Measurements from ENCODE around the gene ING3. TPM values are rescaled to one million over a fixed set of nuclear protein-coding genes. Genes with fewer than 3 reads are reported as not detected.
"Not testable (repeated sequence)": the region's sequence is repeated elsewhere in the genome, so short reads cannot be mapped to it uniquely, and the experiment has no call there.

The ING3 gene
- total RNA-seq, 1 experiment from 2014 or later = 18.9 TPM

DNA sequence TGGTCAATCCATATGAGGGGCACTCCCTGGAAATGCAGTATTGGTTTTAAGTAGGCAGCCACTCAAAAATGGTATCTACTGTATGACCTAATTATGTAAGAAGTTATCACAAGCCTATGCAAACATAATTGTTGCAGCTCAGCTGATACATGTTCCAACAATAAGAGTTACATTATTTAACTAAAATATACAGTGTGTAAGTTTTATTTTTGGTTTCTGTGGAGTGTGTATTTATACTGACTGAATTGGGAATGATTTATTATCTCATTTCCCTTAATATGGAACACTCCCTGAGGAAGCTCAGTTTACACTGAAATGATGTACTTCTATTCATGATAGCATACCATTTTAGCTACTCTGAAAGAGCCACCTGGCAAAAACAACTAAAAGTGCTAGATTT, 2.6 kb upstream of the ING3 start:
- in situ Hi-C loops (cut with HindIII; ENCODE audit: low sequenced_read_pairs) = no loop called here
- DNase-seq (ENCODE audit: low spot score) = no peak

GRCh38 chr7:120949393-120949911, 1.1 kb upstream of the ING3 start:
- DNase-seq (ENCODE audit: low spot score) = no peak
- in situ Hi-C loops (cut with HindIII; ENCODE audit: low sequenced_read_pairs) = no loop called here

DNA sequence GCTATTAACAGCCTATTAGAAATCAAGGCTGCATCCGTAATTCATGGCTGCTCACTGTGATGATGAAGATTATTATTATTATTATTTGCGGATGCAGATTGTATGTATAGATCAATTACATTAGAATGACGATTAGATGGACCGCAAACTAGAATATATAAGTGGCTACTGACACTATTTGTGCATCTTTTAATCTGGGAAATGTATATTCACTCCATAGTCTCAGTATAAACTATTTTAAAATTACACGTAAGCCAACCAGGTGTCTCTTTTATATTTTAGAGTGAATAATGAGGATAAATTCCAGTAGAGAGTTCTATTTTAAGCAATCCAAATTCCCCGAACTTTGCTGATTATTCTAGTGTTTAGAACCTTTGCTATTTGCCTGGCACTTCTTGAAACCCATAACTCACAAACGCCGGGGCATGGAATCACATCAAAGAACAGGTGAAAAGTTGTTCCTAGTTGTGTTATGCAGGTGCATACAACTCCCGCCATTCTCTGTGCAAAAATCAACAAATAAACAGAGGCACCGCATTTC, 509 bp upstream of the ING3 start:
- in situ Hi-C loops (cut with HindIII; ENCODE audit: low sequenced_read_pairs) = no loop called here

DNA sequence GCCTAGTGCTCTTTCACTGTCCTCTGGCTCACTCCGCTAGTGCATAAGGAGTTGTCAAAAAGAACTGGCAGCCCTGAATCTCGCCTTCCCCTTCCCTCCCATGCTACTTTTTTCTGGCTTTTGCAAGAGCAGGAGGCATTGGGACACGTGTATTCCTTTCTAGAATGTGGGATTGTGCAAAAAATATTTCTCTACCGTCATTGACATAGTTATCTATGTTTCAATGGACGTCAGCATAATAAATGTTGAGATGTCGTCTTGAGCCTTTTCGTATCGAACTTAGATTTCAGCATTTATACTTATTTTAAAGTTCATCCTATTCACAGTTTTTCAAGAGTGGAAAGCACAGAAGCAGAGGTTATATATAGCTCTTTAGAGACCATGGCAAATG, 727 bp downstream of the ING3 start:
- in situ Hi-C loops (cut with HindIII; ENCODE audit: low sequenced_read_pairs) = no loop called here

More for the DNA sequence above, 509 bp upstream of the ING3 start:
- DNase-seq (ENCODE audit: low spot score) = no peak

GRCh38 chr7:120951826-120952225, 1.2 kb downstream of the ING3 start:
- in situ Hi-C loops (cut with HindIII; ENCODE audit: low sequenced_read_pairs) = no loop called here
- DNase-seq (ENCODE audit: low spot score) = peak; percentile 32

More for the DNA sequence above, 727 bp downstream of the ING3 start:
- DNase-seq (ENCODE audit: low spot score) = no peak

GRCh38 chr7:120955577-120956149, 5.1 kb downstream of the ING3 start:
- in situ Hi-C loops (cut with HindIII; ENCODE audit: low sequenced_read_pairs) = no loop called here
- DNase-seq (ENCODE audit: low spot score) = no peak

DNA sequence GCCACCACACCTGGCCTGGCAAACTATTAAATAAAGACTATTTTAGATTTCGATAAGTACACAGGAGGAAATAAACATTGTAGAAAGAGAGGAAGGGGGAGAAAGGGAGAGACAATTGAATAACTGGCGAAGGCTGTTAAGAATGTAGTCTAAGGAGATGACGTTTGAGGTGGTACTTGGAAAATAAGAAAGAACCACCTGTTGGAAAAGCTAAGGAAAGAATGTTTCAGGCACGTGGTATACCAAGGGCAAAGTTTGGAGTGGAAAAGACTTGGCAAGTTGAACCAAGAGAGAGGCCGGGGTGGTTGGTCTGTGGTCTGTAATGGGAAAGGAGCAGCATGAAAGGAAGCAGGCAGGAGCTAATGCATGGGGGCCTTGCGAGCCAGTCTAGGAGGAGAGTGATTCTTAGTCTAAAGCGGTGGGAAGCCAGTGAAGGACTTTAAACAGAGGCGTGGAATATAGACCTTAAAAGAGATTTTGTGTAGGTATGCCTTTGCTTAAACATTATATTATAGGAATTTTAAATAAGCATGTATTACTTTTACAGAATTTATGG, 9.4 kb downstream of the ING3 start:
- no peak for DNase-seq (ENCODE audit: low spot score)
- in situ Hi-C loops (cut with HindIII; ENCODE audit: low sequenced_read_pairs) = no loop called here

- in situ Hi-C loops (cut with HindIII; ENCODE audit: low sequenced_read_pairs) = no loop called here
- no peak for DNase-seq (ENCODE audit: low spot score)
Measured at GRCh38 chr7:120960714-120961113, 10.1 kb downstream of the ING3 start.

- no peak for DNase-seq (ENCODE audit: low spot score)
- in situ Hi-C loops (cut with HindIII; ENCODE audit: low sequenced_read_pairs) = no loop called here
Measured at GRCh38 chr7:120961638-120962173, 11.1 kb downstream of the ING3 start.

DNA sequence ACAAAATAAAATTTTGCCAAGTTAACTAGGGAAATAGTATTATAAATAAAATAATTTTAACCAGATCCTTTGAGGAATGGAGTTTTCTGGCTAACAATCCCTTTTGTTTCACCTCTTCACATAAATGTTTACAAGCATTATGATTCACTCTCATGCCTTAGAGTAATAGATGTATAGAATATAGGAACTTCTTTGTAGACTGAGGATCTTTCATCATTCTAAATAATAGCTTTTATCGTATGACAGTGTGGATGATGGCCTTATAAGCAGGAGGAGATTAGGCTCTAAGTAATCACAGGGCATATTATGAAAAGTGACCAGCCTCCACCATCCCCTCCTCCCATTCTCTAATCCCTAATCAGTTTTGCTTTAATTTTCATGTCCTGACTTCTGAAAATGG, 13.5 kb downstream of the ING3 start:
- in situ Hi-C loops (cut with HindIII; ENCODE audit: low sequenced_read_pairs) = no loop called here
- no peak for DNase-seq (ENCODE audit: low spot score)

DNA sequence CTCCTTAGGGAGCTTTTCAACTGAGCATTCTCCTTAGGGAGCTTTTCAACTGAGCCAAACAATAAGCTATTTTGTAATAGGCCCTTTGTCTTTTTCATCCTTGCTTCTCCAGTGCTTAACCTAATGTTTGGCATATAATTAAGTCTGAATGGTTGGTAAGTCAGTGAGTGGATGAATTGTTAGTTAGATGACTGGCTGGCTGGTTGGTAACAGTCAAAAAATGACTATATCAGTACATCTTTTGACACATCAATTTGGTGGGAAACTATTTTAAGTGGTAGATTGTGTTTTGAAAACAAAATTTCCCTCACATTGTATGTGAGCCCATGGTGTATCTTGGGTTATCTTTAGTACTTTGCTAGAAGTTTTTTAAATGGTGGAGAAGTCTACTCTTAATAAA, 16.4 kb downstream of the ING3 start:
- in situ Hi-C loops (cut with HindIII; ENCODE audit: low sequenced_read_pairs) = no loop called here
- DNase-seq (ENCODE audit: low spot score) = no peak

DNA sequence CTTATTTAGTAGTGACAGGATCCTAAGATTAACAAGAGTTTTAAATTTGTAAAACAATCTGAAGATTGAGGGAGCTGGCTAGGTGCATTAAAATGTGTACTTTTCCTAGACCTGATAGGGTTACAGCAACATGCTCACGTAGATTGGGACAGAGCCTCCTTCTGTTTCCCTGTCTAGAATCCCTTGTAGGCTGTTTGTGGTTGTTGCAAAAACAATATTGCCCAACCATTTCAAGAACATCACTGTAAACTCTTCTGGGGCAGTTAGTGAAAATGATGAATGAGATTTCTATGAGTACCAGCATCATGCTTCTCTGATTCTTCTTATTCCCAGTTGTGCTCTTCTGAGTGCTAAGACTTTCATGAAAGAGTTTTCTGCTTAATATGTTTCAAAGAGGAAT, 23.3 kb downstream of the ING3 start:
- DNase-seq (ENCODE audit: low spot score) = no peak
- in situ Hi-C loops (cut with HindIII; ENCODE audit: low sequenced_read_pairs) = no loop called here

- in situ Hi-C loops (cut with HindIII; ENCODE audit: low sequenced_read_pairs) = no loop called here
- DNase-seq (ENCODE audit: low spot score) = no peak
Measured at GRCh38 chr7:120979765-120980499, 29.4 kb downstream of the ING3 start.

- DNase-seq (ENCODE audit: low spot score) = no peak
- in situ Hi-C loops (cut with HindIII; ENCODE audit: low sequenced_read_pairs) = no loop called here
Measured at GRCh38 chr7:120981117-120981516, 30.5 kb downstream of the ING3 start.

DNA sequence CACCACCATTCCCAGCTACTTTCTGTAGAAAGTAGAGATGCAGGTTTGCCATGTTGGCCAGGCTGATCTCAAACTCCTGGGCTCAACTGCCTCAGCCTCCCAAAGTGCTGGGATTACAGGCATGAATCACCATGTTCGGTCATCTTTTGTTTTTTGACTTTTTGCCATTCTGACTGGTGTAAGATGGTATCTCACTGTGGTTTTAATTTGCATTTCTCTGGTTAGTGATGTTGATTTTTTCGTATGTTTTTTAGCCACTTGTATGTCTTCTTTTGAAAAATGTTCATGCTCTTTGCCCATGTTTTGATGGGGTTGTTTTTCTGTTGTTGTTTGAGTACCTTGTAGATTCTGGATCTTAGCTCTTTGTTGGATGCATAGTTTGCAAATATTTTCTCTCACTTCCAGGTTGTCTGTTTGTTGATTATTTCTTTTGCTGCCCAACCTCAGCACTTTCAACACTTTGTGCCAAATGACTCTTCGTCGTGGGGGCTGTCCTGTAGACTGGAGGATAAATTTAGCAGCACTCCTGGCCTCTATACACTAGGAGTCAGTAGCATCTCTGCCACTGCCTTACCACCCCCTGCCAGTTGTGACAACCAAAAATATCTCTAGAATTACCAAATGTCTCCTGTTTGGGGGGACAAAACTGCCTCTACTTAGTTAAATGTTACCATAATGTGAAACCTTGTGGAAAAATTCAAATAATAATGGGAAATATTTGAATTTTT, 31.5 kb downstream of the ING3 start:
- DNase-seq (ENCODE audit: low spot score) = no peak
- in situ Hi-C loops (cut with HindIII; ENCODE audit: low sequenced_read_pairs) = no loop called here

- DNase-seq (ENCODE audit: low spot score); in situ Hi-C loops (cut with HindIII; ENCODE audit: low sequenced_read_pairs): not testable (repeated sequence)
Measured at GRCh38 chr7:120983592-120983991, 33.0 kb downstream of the ING3 start.

DNA sequence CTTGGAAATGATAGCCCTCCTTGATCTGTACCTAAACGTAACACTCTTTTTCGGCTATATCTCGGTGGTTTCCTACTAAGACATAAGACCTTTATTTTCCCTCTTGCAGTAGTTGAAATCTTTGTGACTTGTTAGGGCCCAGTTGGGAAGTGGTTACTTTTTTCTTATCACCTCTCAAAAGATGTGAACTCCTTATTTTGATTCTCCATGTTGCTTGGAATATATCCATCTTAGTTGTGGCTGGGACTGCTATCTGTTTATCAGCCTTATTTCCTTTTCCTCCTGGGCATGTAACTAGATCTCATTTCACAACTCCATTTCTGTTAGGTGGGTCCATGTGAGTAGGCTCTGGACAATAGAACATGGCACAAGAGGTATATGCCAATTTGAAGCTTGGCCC, 33.8 kb downstream of the ING3 start:
- in situ Hi-C loops (cut with HindIII; ENCODE audit: low sequenced_read_pairs) = no loop called here
- DNase-seq (ENCODE audit: low spot score) = no peak

DNA sequence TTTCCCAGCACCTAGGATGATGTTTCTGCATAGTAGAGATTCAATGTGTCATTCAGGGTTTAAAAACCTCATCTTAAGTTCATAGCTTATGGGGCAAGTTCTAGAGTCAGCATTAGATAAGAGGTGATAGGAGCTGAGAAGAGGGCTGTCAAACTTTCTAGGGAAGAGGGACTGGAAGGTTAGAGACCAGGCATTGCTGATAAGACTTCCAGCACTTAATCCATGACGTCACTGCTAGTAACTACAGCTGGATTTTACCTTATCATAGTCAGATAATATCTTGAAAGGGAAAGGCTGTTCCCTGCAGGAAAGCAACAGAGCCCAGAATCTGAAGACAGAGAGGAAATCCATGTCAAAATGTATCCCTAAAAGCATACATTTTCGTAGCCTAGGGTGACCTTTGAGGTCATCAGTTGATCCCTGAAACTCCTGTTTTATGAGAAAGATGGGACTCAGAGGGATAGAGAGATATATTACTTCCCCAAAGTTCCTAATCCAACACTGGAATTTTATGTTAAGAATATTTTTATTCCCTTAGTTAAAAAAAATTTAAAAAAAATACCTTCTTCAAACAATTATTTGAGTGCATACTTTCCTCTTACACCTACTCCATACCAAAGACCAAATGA, 34.7 kb downstream of the ING3 start:
- no peak for DNase-seq (ENCODE audit: low spot score)
- in situ Hi-C loops (cut with HindIII; ENCODE audit: low sequenced_read_pairs) = no loop called here

DNA sequence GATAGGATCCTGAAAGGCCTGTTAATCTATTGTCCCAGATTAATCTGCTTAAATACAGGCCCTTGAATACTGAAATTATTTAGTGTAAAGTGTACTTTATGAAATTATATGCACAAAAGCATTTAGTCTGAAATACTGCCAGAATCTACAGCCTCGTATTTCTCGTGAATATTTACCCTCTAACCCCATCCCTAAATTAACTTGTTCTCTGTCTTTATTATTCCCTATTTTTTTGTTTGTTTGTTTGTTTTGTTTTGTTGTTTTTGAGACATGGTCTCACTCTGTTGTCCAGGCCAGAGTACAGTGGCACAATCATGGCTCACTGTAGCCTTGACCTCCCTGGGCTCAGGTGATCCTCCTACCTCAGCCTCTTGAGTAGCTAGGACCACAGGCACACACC, 35.3 kb downstream of the ING3 start:
- DNase-seq (ENCODE audit: low spot score) = no peak
- in situ Hi-C loops (cut with HindIII; ENCODE audit: low sequenced_read_pairs) = no loop called here
